Panc1 (cell line): ENCODE data around the gene FRY. TPM values are rescaled to one million over a fixed set of nuclear protein-coding genes. Genes with fewer than 3 reads are reported as not detected.

Experiments used
- ATAC-seq: fragments of 200-7000 bp; cut with Tn5 transposase; 2 replicates; pipeline ENCODE4 v1.9.1; 2020; ENCODE audit warnings: mild to moderate bottlenecking, moderate library complexity
- BruUV-seq: library from RNA; stranded (reverse); fragments of 400-500 nt; replicated peaks from 2 replicates; lab custom pipeline; 2021; lab: Mats Ljungman, UMichigan
- CTCF ChIA-PET: fragments of 300-600 bp; sonication (Branson Sonifier 250); formaldehyde crosslinking; loops from one replicate; lab custom pipeline; 2022; ENCODE audit warnings: antibody characterized with exemption; lab: Charles Lee
- POLR2A ChIA-PET: fragments of 300-600 bp; sonication (Branson Sonifier 250); formaldehyde crosslinking; loops from one replicate; lab custom pipeline; 2022; ENCODE audit warnings: antibody characterized with exemption; lab: Charles Lee
- DNase-seq: peaks from one replicate; pipeline ENCODE4 v3.0.0-alpha.2; 2010; ENCODE audit warnings: low read depth, low spot score
- H3K27ac ChIP-seq: 2 replicates; pipeline ENCODE4 v1.5.1; 2011; ENCODE audit warnings: mild to moderate bottlenecking, low read length, inconsistent platforms
- H3K27me3 ChIP-seq: fragments of 200-500 bp; sonication (Bioruptor generic); 2 replicates; pipeline ENCODE4 v1.6.0; 2014; ENCODE audit warnings: low read length, inconsistent platforms; ENCODE audit not compliant: control insufficient read depth, insufficient read depth
- H3K36me3 ChIP-seq: fragments of 200-500 bp; sonication (Bioruptor generic); 2 replicates; pipeline ENCODE4 v1.5.1; 2014; ENCODE audit warnings: inconsistent platforms, mild to moderate bottlenecking, low read length, moderate library complexity; ENCODE audit not compliant: control insufficient read depth, insufficient read depth
- H3K4me1 ChIP-seq: 2 replicates; pipeline ENCODE4 v1.5.1; 2011; ENCODE audit warnings: inconsistent platforms, mild to moderate bottlenecking, low read length, moderate library complexity; ENCODE audit not compliant: control insufficient read depth, insufficient read depth
- H3K4me3 ChIP-seq, 2 experiments: 2 replicates each; pipeline ENCODE4 v1.5.1; 2011 to 2012; ENCODE audit warnings: low read depth in 2 of 2, low read length in 2 of 2, mild to moderate bottlenecking in 2 of 2, inconsistent platforms in 1 of 2, moderate library complexity in 1 of 2
- H3K9me3 ChIP-seq: fragments of 200-500 bp; sonication (Bioruptor generic); 2 replicates; pipeline ENCODE4 v1.5.1; 2014; ENCODE audit warnings: low read depth, mild to moderate bottlenecking, inconsistent platforms, low read length, moderate library complexity; ENCODE audit not compliant: control insufficient read depth, insufficient read depth
- CTCF ChIP-seq: fragments of 450-650 bp; IDR thresholded peaks from 2 replicates; pipeline ENCODE4 v1.5.1; 2017; ENCODE audit warnings: mild to moderate bottlenecking
- POLR2AphosphoS5 ChIP-seq: IDR thresholded peaks from 2 replicates; pipeline ENCODE4 v1.6.1; 2012; ENCODE audit warnings: mild to moderate bottlenecking, low read depth, low read length, moderate library complexity
- REST ChIP-seq, 2 experiments: IDR thresholded peaks; 2 replicates each; pipeline ENCODE4 v1.6.1; 2011 to 2012; ENCODE audit warnings: low read depth in 2 of 2, control low read depth in 1 of 2, low read length in 1 of 2, mild to moderate bottlenecking in 1 of 2, moderate library complexity in 1 of 2; ENCODE audit not compliant: insufficient read depth in 1 of 2
- SIN3A ChIP-seq: IDR thresholded peaks from 2 replicates; pipeline ENCODE4 v1.6.1; 2012; ENCODE audit warnings: low read depth, mild to moderate bottlenecking, low read length, moderate library complexity, borderline replicate concordance; ENCODE audit not compliant: insufficient read depth
- TCF7L2 ChIP-seq: IDR thresholded peaks from 2 replicates; pipeline ENCODE4 v1.6.1; 2011; ENCODE audit warnings: mild to moderate bottlenecking, low read depth, low read length, inconsistent platforms
- in situ Hi-C: cut with HindIII; loops from 2 replicates; pipeline ENCODE4 v1.10.0; 2016; ENCODE audit warnings: low sequenced_read_pairs, low pct_unique_long_range_greater_than_20kb
- intact Hi-C: fragments of 100-400 bp; cut with micrococcal nuclease; formaldehyde crosslinking; loops from one replicate; pipeline ENCODE4 v1.10.0; 2022; ENCODE audit not compliant: unreplicated experiment
- total RNA-seq: library from RNA; stranded (reverse); gene quantifications from one replicate; pipeline ENCODE4 v1.2.1, GENCODE V29; 2021; ENCODE audit not compliant: unreplicated experiment

FRY gene
- total RNA-seq, 1 experiment from 2014 or later: 0.18 TPM

- DNase-seq (no peak), ATAC-seq (no peak)
- H3K27me3 ChIP-seq: peaks cover 8% of the 10 kb centered on the region
- no peaks in the 10 kb centered on the region for H3K4me1 ChIP-seq
- intact Hi-C loops: no loop called here
- BruUV-seq: no TSS peak
- no peak for TF ChIP-seq POLR2AphosphoS5
- no peak for TF ChIP-seq REST (IDR thresholded peaks at IDR 0.05; ENCODE audit: insufficient read depth in 1 of 2, low read depth in 2 of 2, low read length in 1 of 2)
- no peak for TF ChIP-seq TCF7L2
- no peak for TF ChIP-seq SIN3A
- no peak for TF ChIP-seq CTCF
- no peaks in the 10 kb centered on the region for H3K9me3 ChIP-seq
- no peak overlapping the region for H3K27ac ChIP-seq
- H3K4me3 ChIP-seq: no peak overlapping the region
- H3K36me3 ChIP-seq: no peaks in the 10 kb centered on the region
- in situ Hi-C loops: no loop called here
- ChIA-PET POLR2A (no interaction called here), CTCF (no interaction called here)
Observed at GRCh38 chr13:32297206-32297605, 265.6 kb downstream of the FRY start.

- in situ Hi-C loops: no loop called here
- CTCF ChIA-PET: no interaction called here
- H3K9me3 ChIP-seq: no peaks in the 10 kb centered on the region
Observed at GRCh38 chr13:32298695-32299094, 267.1 kb downstream of the FRY start.

More at GRCh38 chr13:32298695-32299094, 267.1 kb downstream of the FRY start:
- no peak for ATAC-seq
- no peak for DNase-seq
- Histone ChIP-seq H3K27me3 (peaks cover 8% of the 10 kb centered on the region), H3K4me3 (no peak overlapping the region), H3K4me1 (no peaks in the 10 kb centered on the region), H3K36me3 (no peaks in the 10 kb centered on the region), H3K27ac (no peak overlapping the region)
- intact Hi-C loops: no loop called here
- no TSS peak for BruUV-seq
- TF ChIP-seq POLR2AphosphoS5: no peak
- no peak for TF ChIP-seq SIN3A
- TF ChIP-seq REST (IDR thresholded peaks at IDR 0.05; ENCODE audit: insufficient read depth in 1 of 2, low read depth in 2 of 2, low read length in 1 of 2): no peak
- POLR2A ChIA-PET: no interaction called here
